Measurements from ENCODE around the gene CRYBA4. TPM values are rescaled to one million over a fixed set of nuclear protein-coding genes. Genes with fewer than 3 reads are reported as not detected.

CRYBA4 gene
- total RNA-seq, 2 donors from 2014 or later, result 0.47 TPM; not detected in 1

DNA sequence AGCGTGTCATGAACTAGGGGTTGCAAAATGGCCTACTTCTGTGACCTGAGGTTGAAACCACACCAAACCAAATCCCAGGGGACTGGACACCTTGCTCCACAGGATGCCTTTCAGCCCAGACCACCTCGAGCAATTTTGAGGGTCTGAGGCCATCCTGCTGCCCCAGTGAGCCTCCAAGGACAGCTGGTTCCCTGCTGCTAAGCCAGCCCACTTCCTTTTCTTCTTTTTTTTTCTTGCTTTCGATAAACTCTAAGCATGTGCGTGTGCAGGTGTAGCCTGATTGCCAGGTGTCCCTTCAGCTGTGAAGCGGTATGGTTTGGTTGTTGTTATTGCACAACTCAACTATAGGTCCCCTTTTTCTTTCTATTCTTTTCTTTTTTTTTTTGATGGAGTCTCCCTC is 6.6 kb upstream of the CRYBA4 start:
- Histone ChIP-seq H3K27ac (no peak overlapping the region), H3K4me1 (no peaks in the 10 kb centered on the region)

DNA sequence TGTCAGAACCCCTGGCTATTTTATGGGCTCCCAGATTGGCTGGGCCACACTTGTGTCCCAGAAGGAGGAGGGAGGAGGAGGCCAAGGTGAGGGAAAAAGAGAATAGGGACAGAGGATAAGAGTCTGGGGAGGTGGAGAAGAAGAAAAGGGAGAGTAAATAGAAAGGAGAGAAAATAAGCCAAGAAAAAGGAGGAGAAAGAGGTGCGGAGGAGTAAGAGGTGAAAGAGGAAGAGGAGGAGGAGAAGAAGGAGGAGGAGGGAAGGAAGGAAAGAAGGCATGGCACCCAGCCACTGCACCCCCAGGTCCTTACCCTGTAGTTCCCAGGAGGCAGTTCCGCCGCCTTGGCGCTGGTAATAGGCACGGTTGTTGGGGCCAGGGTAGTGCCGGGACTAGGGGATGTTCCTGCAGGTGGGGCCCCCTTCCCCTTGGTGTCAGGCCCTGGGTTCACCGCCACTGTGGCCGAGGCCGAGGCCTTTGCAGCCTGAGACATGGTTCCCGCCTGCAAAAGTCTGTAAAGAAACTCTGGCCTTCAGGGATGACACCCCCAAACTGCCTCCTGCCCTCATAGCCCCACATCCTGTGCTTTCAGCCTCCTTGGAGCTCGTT is 5.8 kb upstream of the CRYBA4 start:
- intact Hi-C loops (cut with DNase I), result no loop called here
- Histone ChIP-seq H3K9me3 (no peaks in the 10 kb centered on the region), H3K9ac (ENCODE audit: low read depth in 2 of 2, low read length in 2 of 2) (no peak overlapping the region), H3K27ac (no peak overlapping the region), H3K36me3 (no peaks in the 10 kb centered on the region), H3K4me3 (no peak overlapping the region), H3K27me3 (no peaks in the 10 kb centered on the region), H3K4me1 (no peaks in the 10 kb centered on the region)
- TF ChIP-seq, protein P1, sequence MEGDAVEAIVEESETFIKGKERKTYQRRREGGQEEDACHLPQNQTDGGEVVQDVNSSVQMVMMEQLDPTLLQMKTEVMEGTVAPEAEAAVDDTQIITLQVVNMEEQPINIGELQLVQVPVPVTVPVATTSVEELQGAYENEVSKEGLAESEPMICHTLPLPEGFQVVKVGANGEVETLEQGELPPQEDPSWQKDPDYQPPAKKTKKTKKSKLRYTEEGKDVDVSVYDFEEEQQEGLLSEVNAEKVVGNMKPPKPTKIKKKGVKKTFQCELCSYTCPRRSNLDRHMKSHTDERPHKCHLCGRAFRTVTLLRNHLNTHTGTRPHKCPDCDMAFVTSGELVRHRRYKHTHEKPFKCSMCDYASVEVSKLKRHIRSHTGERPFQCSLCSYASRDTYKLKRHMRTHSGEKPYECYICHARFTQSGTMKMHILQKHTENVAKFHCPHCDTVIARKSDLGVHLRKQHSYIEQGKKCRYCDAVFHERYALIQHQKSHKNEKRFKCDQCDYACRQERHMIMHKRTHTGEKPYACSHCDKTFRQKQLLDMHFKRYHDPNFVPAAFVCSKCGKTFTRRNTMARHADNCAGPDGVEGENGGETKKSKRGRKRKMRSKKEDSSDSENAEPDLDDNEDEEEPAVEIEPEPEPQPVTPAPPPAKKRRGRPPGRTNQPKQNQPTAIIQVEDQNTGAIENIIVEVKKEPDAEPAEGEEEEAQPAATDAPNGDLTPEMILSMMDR (IDR thresholded peaks at IDR 0.05), result no peak
- DNase-seq, result no peak

More for the DNA sequence above, 6.6 kb upstream of the CRYBA4 start:
- no peak overlapping the region for H3K4me3 ChIP-seq
- no peak for DNase-seq
- H3K9me3 ChIP-seq, result no peaks in the 10 kb centered on the region
- intact Hi-C loops (cut with DNase I), result no loop called here
- H3K36me3 ChIP-seq, result no peaks in the 10 kb centered on the region
- no peak overlapping the region for H3K9ac ChIP-seq (ENCODE audit: low read depth in 2 of 2, low read length in 2 of 2)
- H3K27me3 ChIP-seq, result no peaks in the 10 kb centered on the region
- TF ChIP-seq, protein P1 (IDR thresholded peaks at IDR 0.05), result no peak

DNA sequence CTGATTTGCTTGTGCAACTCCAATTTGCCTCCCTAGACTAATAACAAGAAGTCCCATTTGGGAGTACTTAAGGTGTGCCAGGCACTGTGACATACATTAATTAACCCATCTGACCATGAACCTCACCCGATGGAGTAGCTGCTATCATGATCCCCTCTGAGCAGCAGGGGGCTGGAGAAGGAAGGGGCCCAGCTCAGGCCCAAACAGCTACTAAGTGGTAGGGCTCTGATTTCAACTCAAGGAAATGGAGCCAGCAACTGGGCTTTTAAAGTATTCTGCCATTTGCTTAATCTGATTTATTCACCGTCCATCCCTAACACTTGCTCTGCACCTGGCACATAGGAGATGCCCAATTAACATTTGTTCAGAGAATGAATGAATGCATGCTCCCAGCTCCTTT is 5.1 kb upstream of the CRYBA4 start:
- Histone ChIP-seq H3K36me3 (no peaks in the 10 kb centered on the region), H3K9ac (ENCODE audit: low read depth in 2 of 2, low read length in 2 of 2) (no peak overlapping the region), H3K27ac (no peak overlapping the region), H3K4me1 (no peaks in the 10 kb centered on the region), H3K27me3 (no peaks in the 10 kb centered on the region), H3K4me3 (no peak overlapping the region), H3K9me3 (no peaks in the 10 kb centered on the region)
- no peak for DNase-seq
- intact Hi-C loops (cut with DNase I), result no loop called here
- TF ChIP-seq, protein P1 (IDR thresholded peaks at IDR 0.05), result no peak

DNA sequence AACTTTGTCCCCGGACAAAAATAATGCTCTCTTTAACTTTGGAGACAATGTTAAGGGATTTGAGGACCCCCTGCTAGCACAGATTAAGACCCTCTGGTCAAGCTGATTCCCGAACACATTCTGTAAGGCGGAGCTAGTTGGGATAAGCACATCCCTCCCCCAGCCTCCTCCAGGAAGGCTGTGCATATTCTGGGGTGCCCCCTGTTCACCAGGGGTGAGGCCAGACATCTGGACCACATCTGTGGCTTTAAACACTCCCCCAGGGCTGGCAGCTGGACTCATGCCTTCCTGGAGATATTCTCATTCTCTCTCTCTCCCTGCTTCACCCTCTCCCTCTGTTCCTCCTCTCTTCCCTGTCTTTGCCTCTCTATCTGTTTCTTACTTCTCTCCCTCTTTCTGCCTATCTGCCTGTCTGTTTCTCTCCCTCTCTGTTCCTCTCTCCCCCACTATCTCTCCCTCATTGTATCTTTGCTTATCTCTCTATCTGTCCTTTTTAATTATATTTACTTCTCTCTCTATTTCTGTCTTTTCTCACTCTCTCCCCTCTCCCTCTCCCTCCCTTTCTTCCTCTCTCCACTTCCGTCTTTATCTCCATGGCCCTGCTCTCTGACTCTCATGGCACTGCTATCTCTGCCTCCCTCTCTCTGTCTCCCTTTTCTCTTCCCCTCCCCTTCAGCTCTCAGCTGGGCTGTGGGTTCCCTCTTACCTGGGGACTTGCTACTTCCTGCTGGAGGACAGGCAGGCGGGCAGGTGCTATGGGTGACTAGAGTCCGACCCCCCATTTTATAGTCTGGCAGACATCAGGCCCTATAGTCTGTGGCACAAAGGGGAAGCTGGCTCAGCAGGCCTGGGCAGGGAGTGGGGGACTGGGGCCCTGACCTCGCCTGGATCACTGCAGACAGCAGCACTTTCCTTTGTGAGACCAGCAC is 4.2 kb upstream of the CRYBA4 start, which contains the start of gene CRYBB1:
TSS of gene CRYBB1 (minus strand) at position 757 of the 929 bp plus-strand sequence. CDS start 1,708 bp downstream, outside the sequence.
- Histone ChIP-seq H3K9me3 (no peaks in the 10 kb centered on the region), H3K9ac (ENCODE audit: low read depth in 2 of 2, low read length in 2 of 2) (no peak within 1 kb of the TSS), H3K4me1 (no peaks in the 10 kb centered on the region), H3K36me3 (no peaks in the 10 kb centered on the region), H3K27ac (no peak within 1 kb of the TSS), H3K4me3 (no peak within 1 kb of the TSS), H3K27me3 (no peaks in the 10 kb centered on the region)
- TF ChIP-seq, protein P1 (IDR thresholded peaks at IDR 0.05), result no peak
- DNase-seq, result no peak
- intact Hi-C loops (cut with DNase I), result no loop called here

DNA sequence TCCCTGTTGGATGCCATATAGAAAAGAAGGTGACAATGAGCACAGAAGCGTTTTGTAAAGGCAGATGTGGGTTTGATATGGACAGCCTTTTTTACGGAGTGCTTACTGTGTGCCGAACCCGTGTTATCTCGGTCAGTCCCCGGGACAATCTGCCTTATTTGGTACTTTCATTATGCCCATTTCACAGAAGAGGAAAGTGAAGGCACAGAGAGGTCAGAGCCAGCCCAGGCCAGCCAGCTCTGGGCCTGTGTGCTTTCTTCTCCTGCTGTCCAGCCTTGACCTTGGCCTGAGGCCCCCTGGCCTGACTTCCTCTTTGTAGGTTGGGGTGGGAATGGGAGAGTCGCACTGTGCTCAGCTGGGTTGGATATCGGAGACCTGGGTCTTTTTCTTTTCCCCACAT is 3.3 kb upstream of the CRYBA4 start:
- Histone ChIP-seq H3K36me3 (no peaks in the 10 kb centered on the region), H3K4me3 (no peak overlapping the region), H3K9me3 (no peaks in the 10 kb centered on the region), H3K4me1 (no peaks in the 10 kb centered on the region), H3K27me3 (no peaks in the 10 kb centered on the region), H3K9ac (ENCODE audit: low read depth in 2 of 2, low read length in 2 of 2) (no peak overlapping the region), H3K27ac (no peak overlapping the region)
- TF ChIP-seq, protein P1 (IDR thresholded peaks at IDR 0.05), result no peak
- intact Hi-C loops (cut with DNase I), result no loop called here
- no peak for DNase-seq

Measured in colonic mucosa (tissue), 4 donors.